ENCODE data around the gene NT5C3B.
"Not testable (repeated sequence)": the region's sequence is repeated elsewhere in the genome, so short reads cannot be mapped to it uniquely, and the experiment has no call there.

NT5C3B gene

GRCh38 chr17:41781404-41782110, 54.5 kb downstream of the NT5C3B start:
- DNase-seq = no peak

GRCh38 chr17:41779954-41780353, 56.1 kb downstream of the NT5C3B start:
- DNase-seq = no peak

- no peak for DNase-seq
These were observed 58.4 kb downstream of the NT5C3B start for GRCh38 chr17:41777574-41778188.

- DNase-seq = no peak
These were observed 58.9 kb downstream of the NT5C3B start for GRCh38 chr17:41777157-41777573.

DNA sequence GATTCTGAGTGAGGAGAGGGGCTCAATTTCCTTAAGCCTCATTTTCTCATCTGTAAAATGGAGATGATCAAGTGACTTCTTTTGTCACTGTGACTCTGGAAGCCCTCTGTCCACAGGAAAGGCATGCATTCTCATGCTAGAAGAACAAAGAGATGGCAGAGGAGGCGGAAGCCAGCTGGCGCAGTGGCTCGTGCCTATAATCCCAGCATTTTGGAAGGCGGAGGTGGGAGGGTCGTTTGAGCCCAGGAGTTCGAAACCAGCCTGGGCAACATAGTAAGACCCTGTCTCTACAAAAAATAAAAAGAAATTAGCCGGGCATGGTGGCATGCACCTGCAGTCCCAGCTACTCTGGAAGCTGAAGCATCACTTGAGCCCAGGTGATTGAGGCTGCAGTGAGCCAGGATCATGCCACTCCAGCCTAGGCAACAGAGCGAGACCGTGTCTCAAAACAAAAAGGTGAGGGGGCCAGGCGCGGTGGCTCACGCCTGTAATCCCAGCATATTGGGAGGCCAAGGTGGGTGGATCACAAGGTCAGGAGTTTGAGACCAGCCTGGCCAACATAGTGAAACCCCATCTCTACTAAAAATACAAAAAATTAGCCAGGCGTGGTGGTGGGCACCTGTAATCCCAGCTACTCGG, 59.7 kb downstream of the NT5C3B start:
- not testable (repeated sequence) for DNase-seq

GRCh38 chr17:41775394-41776226, 60.4 kb downstream of the NT5C3B start:
- DNase-seq = no peak

Measured in inflammatory macrophage treated with lipopolysaccharide for 4 hours (primary cell).